ENCODE results near the gene MARS1.

The MARS1 gene

GRCh38 chr12:57470970-57471656 lies 16.8 kb upstream of the MARS1 start:
- no peaks in the 10 kb centered on the region for H3K36me3 ChIP-seq (replicated peaks)
- H3K4me3 ChIP-seq = no peak overlapping the region
- peaks cover 43% of the 10 kb centered on the region for H3K27me3 ChIP-seq (ENCODE audit: low read depth)
- no peak for DNase-seq (ENCODE audit: low spot score in 2 of 2)
- no peaks in the 10 kb centered on the region for H3K4me1 ChIP-seq
- no peaks in the 10 kb centered on the region for H3K9me3 ChIP-seq
- in situ Hi-C loops (cut with MboI; ENCODE audit: low sequenced_read_pairs) = no loop called here

GRCh38 chr12:57471661-57472060 lies 16.2 kb upstream of the MARS1 start:
- in situ Hi-C loops (cut with MboI; ENCODE audit: low sequenced_read_pairs) = no loop called here
- Histone ChIP-seq H3K27me3 (ENCODE audit: low read depth) (peaks cover 48% of the 10 kb centered on the region), H3K4me1 (no peaks in the 10 kb centered on the region), H3K4me3 (no peak overlapping the region), H3K36me3 (replicated peaks) (no peaks in the 10 kb centered on the region), H3K9me3 (no peaks in the 10 kb centered on the region)
- DNase-seq (ENCODE audit: low spot score in 2 of 2) = no peak

DNA sequence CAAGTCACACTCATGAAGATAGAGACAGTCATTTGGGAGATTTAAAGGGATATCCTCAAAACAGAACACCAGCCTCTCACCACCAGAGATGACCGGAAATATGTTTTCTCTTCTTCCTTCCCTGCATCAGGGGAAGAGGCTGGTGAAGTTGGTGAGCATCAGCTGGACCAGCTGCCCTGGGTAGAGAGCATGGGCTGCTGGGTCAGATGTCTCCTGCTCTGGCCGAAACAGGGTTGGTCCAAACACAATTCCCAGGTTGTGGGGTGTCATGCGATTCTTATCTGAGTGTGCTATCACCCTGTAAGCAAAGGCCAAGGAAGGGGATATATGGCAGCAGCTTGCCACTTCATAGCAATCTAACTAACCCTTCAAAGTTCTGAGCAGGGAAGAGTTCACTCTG lies 15.5 kb upstream of the MARS1 start:
- Histone ChIP-seq H3K36me3 (replicated peaks) (no peaks in the 10 kb centered on the region), H3K27me3 (ENCODE audit: low read depth) (peaks cover 54% of the 10 kb centered on the region), H3K4me1 (no peaks in the 10 kb centered on the region), H3K4me3 (no peak overlapping the region), H3K9me3 (no peaks in the 10 kb centered on the region)
- in situ Hi-C loops (cut with MboI; ENCODE audit: low sequenced_read_pairs) = no loop called here
- no peak for DNase-seq (ENCODE audit: low spot score in 2 of 2)

DNA sequence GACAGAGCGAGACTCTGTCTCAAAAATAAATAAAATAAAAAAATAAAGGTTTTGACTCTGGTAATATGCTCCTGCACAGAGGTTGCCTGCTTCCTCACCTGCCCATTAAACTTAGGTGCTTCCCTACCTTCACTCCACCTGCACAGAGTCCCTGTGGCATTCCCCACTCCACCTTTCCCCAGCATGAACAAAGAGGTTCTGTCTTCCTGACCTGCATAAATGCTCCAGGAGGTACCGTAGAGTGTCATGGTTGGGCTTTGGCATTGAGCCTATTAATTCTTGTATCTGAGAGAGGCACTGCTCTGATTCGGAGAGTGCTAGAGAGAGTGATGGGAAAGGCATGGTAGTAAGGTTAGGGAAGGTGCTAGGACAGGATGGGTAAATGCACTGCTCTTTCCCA lies 14.5 kb upstream of the MARS1 start:
- in situ Hi-C loops (cut with MboI; ENCODE audit: low sequenced_read_pairs) = no loop called here
- peaks cover 62% of the 10 kb centered on the region for H3K27me3 ChIP-seq (ENCODE audit: low read depth)

GRCh38 chr12:57473886-57474285 lies 14.0 kb upstream of the MARS1 start:
- H3K36me3 ChIP-seq (replicated peaks) = no peaks in the 10 kb centered on the region
- peaks cover 67% of the 10 kb centered on the region for H3K27me3 ChIP-seq (ENCODE audit: low read depth)
- no peaks in the 10 kb centered on the region for H3K9me3 ChIP-seq
- DNase-seq (ENCODE audit: low spot score in 2 of 2) = no peak
- no peaks in the 10 kb centered on the region for H3K4me1 ChIP-seq
- in situ Hi-C loops (cut with MboI; ENCODE audit: low sequenced_read_pairs) = no loop called here
- no peak overlapping the region for H3K4me3 ChIP-seq

More for the DNA sequence above, 14.5 kb upstream of the MARS1 start:
- H3K36me3 ChIP-seq (replicated peaks) = no peaks in the 10 kb centered on the region
- no peak for DNase-seq (ENCODE audit: low spot score in 2 of 2)
- no peaks in the 10 kb centered on the region for H3K9me3 ChIP-seq
- H3K4me3 ChIP-seq = no peak overlapping the region
- no peaks in the 10 kb centered on the region for H3K4me1 ChIP-seq

- Histone ChIP-seq H3K36me3 (replicated peaks) (no peaks in the 10 kb centered on the region), H3K4me3 (no peak overlapping the region), H3K4me1 (no peaks in the 10 kb centered on the region), H3K27me3 (ENCODE audit: low read depth) (peaks cover 72% of the 10 kb centered on the region), H3K9me3 (no peaks in the 10 kb centered on the region)
- DNase-seq (ENCODE audit: low spot score in 2 of 2) = no peak
- in situ Hi-C loops (cut with MboI; ENCODE audit: low sequenced_read_pairs) = no loop called here
Observed at GRCh38 chr12:57474430-57474829, 13.4 kb upstream of the MARS1 start.

DNA sequence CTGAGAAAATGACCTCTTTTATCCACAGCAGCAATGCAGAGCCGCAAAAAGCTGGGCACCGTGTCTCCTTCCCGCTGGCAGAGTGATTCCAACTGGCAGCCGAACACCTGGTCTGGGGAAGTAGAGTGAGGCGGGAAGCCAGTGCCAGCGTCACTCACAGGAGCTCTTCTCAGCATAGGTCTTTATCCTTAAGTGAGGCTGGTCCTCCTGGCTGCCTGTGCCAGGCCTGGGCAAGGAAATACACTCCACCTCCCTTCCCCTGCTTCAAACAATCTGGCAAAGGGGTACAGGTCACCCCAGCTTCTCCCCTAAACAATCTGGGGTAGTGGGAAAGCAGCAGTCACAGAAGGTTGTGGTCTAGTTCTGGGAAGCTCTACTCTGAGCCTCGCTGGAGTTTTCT lies 13.0 kb upstream of the MARS1 start:
- no peak for DNase-seq (ENCODE audit: low spot score in 2 of 2)
- Histone ChIP-seq H3K27me3 (ENCODE audit: low read depth) (peaks cover 74% of the 10 kb centered on the region), H3K4me1 (no peaks in the 10 kb centered on the region), H3K4me3 (no peak overlapping the region), H3K9me3 (no peaks in the 10 kb centered on the region), H3K36me3 (replicated peaks) (no peaks in the 10 kb centered on the region)
- in situ Hi-C loops (cut with MboI; ENCODE audit: low sequenced_read_pairs) = no loop called here

DNA sequence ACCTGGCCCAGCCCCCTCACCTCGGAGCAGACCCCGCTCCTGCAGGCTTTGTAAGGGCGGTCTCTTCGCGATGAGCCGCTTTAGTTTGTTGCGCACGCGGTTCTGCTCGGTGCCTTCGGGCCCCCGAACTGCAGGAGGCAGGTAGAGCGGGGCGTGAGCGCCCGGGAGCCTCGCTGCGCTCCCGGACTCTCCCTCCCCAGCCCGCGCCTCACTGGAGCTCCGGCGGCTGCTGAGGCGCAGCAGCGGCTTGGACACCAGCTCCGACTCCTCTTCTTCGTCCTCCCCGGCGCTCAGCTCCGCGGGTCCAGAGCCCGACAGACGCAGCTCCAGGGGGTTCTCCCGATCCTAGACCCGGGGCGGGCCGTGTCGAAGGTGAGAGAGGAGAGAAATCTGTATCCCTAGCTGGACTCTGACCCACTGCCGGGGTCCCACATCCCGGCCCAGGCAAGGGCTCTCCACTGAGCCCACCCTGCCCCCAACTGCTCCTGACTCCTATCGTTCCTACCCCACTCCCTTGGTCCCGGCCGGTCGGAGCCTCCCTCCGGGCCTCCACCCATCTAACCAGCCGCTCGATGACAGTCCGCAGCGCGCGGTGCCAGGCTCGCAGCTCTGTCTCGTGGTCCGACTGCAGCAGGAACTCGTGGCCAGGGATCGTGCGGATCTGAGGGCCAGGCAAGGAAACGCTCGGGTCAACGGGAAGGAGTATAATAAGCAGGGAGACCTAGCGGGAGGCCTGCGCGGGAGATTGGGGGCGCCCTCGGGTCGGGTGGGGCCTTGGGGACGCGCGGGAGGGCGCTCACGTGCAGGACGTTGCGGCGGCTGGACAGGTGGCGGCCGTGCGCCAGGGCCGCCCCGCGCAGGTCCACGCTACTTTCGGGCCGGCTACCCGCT lies 12.4 kb upstream of the MARS1 start:
- no peaks in the 10 kb centered on the region for H3K9me3 ChIP-seq
- H3K27me3 ChIP-seq (ENCODE audit: low read depth) = peaks cover 78% of the 10 kb centered on the region
- in situ Hi-C loops (cut with MboI; ENCODE audit: low sequenced_read_pairs) = no loop called here
- no peak for DNase-seq (ENCODE audit: low spot score in 2 of 2)
- H3K4me1 ChIP-seq = no peaks in the 10 kb centered on the region
- H3K36me3 ChIP-seq (replicated peaks) = no peaks in the 10 kb centered on the region
- H3K4me3 ChIP-seq = no peak overlapping the region

DNA sequence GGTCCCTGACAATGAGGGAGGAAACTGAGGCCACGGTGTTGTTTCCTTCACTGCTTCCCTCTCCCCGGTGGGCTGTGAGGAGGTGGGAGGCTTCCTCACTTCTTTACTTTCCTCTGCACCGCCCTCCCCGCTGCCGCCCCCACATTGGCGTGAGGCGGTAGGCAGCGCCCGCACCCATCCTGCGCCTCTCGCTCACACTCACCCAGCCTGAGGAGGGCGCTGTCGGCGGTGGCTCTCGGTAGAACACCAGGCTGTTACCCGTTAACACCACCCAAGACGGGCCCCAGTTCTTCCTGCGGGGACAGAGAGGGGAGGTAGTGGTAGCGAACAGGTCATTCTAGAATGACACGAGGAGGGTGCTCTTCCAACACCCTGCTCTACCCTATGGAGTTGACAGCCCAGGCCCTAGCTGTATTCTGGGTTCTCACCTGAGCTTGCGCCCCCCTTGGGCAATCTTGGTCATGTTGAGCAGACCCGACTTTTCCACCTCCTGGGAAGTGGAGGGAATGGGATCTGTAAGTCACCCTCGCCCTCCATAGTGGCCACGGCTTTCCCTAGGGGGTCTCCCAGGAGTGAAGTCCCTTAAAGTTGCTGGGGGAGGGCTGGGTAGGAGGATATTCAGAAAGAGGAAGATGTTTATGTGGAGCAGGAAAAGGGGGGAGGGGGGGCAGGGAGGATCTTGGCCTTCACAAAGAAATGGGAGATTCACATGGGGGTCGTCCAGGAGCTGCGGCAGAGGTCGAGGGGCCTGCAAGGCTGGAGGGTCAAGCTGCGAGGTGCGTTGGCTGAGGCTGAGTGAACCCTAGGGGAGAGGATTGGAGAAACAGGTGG lies 11.5 kb upstream of the MARS1 start:
- Histone ChIP-seq H3K36me3 (replicated peaks) (no peaks in the 10 kb centered on the region), H3K9me3 (no peaks in the 10 kb centered on the region), H3K27me3 (ENCODE audit: low read depth) (peaks cover 84% of the 10 kb centered on the region), H3K4me1 (no peaks in the 10 kb centered on the region), H3K4me3 (no peak overlapping the region)
- no peak for DNase-seq (ENCODE audit: low spot score in 2 of 2)
- in situ Hi-C loops (cut with MboI; ENCODE audit: low sequenced_read_pairs) = no loop called here

DNA sequence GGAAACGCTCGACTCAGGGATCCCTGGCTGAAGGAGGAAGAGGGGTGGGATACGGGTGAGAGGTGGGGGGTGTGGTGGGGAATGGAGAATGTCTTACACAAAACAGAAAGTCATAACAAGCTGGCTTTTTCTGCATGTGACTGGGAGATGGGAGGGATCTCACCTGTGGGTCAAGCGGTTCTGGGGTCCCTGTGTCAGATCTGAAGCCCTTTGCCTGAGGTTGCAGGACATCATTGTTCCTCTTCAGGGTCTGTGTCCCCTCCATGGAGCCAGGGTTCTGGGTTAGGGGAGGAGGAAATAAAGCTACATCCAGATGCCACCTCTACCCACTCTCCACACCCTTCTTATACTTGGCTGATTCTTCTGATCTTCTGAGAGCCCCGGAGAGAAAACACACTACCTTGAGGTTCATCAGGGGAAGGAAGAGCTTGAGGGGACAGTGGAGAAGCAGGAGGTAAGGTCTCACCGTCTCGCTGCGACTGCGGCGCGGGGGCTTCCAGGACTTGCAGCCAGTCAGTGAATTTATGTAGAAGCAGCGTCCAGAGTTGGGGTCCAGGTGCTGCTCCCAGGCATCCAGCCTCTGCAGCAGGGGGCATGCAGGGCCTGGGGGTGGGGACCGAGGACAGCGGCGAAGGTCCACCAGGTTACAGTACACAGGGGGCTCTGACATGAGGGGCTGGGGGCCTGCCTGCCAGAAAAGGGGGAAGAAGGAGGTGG lies 10.7 kb upstream of the MARS1 start:
- DNase-seq (ENCODE audit: low spot score in 2 of 2) = no peak
- Histone ChIP-seq H3K4me3 (no peak overlapping the region), H3K9me3 (no peaks in the 10 kb centered on the region), H3K36me3 (replicated peaks) (no peaks in the 10 kb centered on the region), H3K4me1 (no peaks in the 10 kb centered on the region), H3K27me3 (ENCODE audit: low read depth) (peaks cover 87% of the 10 kb centered on the region)
- in situ Hi-C loops (cut with MboI; ENCODE audit: low sequenced_read_pairs) = no loop called here

DNA sequence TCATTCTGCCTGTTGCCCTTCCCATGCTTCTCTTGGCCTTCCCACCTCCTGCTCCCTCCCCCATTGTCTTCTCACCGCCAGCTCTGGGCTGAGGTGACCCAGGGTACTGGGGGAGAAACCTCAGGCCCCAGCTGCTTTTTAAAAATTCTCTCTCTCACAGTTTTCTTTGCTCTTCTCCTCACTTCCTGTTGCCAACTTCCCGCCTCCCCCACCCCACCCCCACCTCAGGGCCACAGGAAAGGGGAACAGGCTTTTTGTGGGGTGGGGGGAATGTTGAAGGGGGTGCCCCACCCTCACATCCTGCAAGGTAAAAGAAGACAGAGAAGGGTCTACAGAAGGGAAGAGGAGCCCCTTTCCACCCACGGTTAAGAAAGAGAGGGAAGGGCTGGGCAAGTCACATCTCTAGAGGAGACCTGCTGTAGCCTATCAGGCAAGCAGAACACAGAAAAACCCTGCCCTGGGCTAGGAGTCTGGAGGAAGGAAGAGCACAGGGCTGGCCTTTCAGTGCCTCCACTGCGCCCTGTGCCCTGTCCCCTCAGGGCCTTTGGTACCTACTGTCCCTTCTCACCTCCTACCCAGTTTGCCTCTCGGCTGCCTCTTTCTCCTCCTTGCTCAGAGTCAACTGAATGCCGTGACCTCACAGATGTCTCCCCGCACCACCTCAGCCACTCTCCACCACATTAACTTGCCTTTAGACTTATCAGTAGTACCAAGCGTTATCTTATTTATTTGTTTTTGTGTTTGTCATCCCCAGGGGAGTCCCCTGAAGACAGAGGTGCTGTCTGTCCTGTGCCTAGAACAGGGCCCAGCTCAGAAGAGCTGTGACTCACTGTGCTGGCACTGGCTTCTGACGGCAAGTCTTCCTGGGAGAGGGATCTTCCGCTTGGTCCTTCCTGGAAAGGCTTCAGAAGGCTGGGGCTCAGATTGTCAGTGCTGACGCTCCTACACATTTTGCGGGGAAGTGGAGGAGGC lies 9.9 kb upstream of the MARS1 start:
- Histone ChIP-seq H3K36me3 (replicated peaks) (no peaks in the 10 kb centered on the region), H3K9me3 (no peaks in the 10 kb centered on the region), H3K4me3 (no peak overlapping the region), H3K27me3 (ENCODE audit: low read depth) (peaks cover 80% of the 10 kb centered on the region), H3K4me1 (no peaks in the 10 kb centered on the region)
- in situ Hi-C loops (cut with MboI; ENCODE audit: low sequenced_read_pairs) = no loop called here
- no peak for DNase-seq (ENCODE audit: low spot score in 2 of 2)

- DNase-seq (ENCODE audit: low spot score in 2 of 2) = no peak
- H3K9me3 ChIP-seq = no peaks in the 10 kb centered on the region
- H3K4me1 ChIP-seq = no peaks in the 10 kb centered on the region
- H3K27me3 ChIP-seq (ENCODE audit: low read depth) = peaks cover 70% of the 10 kb centered on the region
- H3K36me3 ChIP-seq (replicated peaks) = no peaks in the 10 kb centered on the region
- in situ Hi-C loops (cut with MboI; ENCODE audit: low sequenced_read_pairs) = no loop called here
- no peak overlapping the region for H3K4me3 ChIP-seq
Observed at GRCh38 chr12:57479043-57479375, 8.9 kb upstream of the MARS1 start.
